HepG2 (cell line): ENCODE measurements around the gene WWC2. TPM values are rescaled to one million over a fixed set of nuclear protein-coding genes. Genes with fewer than 3 reads are reported as not detected.

Source experiments
- ARNTL ChIP-seq: sonication (generic); formaldehyde crosslinking; IDR thresholded peaks from 2 replicates; pipeline ENCODE4 v1.4.0; 2020; ENCODE audit warnings: mild to moderate bottlenecking, missing genetic modification reagents
- DRAP1 ChIP-seq: IDR thresholded peaks from 2 replicates; pipeline ENCODE4 v1.6.1; 2016; ENCODE audit warnings: missing genetic modification reagents, missing compliant biosample characterization
- EHMT2 ChIP-seq: fragments of 200-600 bp; sonication (generic); IDR thresholded peaks from 2 replicates; pipeline ENCODE4 v1.7.0; 2017; ENCODE audit warnings: antibody characterized with exemption, low read depth, low read length, borderline replicate concordance
- HDAC2 ChIP-seq: sonication (generic); formaldehyde crosslinking; IDR thresholded peaks from 2 replicates; pipeline ENCODE4 v1.4.0; 2020; ENCODE audit warnings: missing genetic modification reagents
- HNRNPL ChIP-seq: fragments of 200-400 bp; formaldehyde crosslinking; IDR thresholded peaks from 2 replicates; pipeline ENCODE4 v1.6.1; 2017; ENCODE audit warnings: mild to moderate bottlenecking, low read depth, low read length
- IRF9 ChIP-seq: sonication (generic); formaldehyde crosslinking; IDR thresholded peaks from 2 replicates; pipeline ENCODE4 v1.8.0; 2022; ENCODE audit warnings: missing genetic modification reagents, mild to moderate bottlenecking, borderline replicate concordance
- MED8 ChIP-seq: sonication (generic); formaldehyde crosslinking; IDR thresholded peaks from 2 replicates; pipeline ENCODE4 v1.8.1; 2023; ENCODE audit warnings: mild to moderate bottlenecking, missing genetic modification reagents; ENCODE audit not compliant: insufficient replicate concordance
- MEIS2 ChIP-seq: sonication (generic); formaldehyde crosslinking; IDR thresholded peaks from 2 replicates; pipeline ENCODE4 v1.9.0; 2021; ENCODE audit warnings: mild to moderate bottlenecking, missing genetic modification reagents
- PITX1 ChIP-seq: sonication (generic); formaldehyde crosslinking; IDR thresholded peaks from 2 replicates; pipeline ENCODE4 v1.5.1; 2020; ENCODE audit warnings: mild to moderate bottlenecking, missing genetic modification reagents
- SAP130 ChIP-seq: IDR thresholded peaks from 2 replicates; pipeline ENCODE4 v1.6.1; 2016; ENCODE audit warnings: low read depth
- SYNCRIP ChIP-seq: fragments of 200-400 bp; formaldehyde crosslinking; IDR thresholded peaks from 2 replicates; pipeline ENCODE4 v1.6.1; 2018; ENCODE audit warnings: mild to moderate bottlenecking, low read depth, low read length; ENCODE audit not compliant: insufficient read depth
- TGIF2 ChIP-seq: IDR thresholded peaks from 2 replicates; pipeline ENCODE4 v1.6.1; 2016; ENCODE audit warnings: control low read depth, missing compliant biosample characterization
- TOPORS ChIP-seq: sonication (generic); formaldehyde crosslinking; IDR thresholded peaks from 2 replicates; pipeline ENCODE4 v1.8.0; 2023; ENCODE audit warnings: mild to moderate bottlenecking, missing genetic modification reagents
- ZBTB46 ChIP-seq: sonication (generic); formaldehyde crosslinking; IDR thresholded peaks from 2 replicates; pipeline ENCODE4 v1.4.0; 2020; ENCODE audit warnings: mild to moderate bottlenecking, missing genetic modification reagents, borderline replicate concordance
- ZFAT ChIP-seq: sonication (generic); formaldehyde crosslinking; conservative IDR thresholded peaks from 2 replicates; pipeline ENCODE4 v1.8.1; 2023; ENCODE audit warnings: missing genetic modification reagents, inconsistent platforms
- ZFYVE20 ChIP-seq: sonication (generic); formaldehyde crosslinking; IDR thresholded peaks from 2 replicates; pipeline ENCODE4 v1.8.0; 2023; ENCODE audit warnings: low read depth, mild to moderate bottlenecking, moderate library complexity, missing genetic modification reagents, borderline replicate concordance
- ZMAT3 ChIP-seq: sonication (generic); formaldehyde crosslinking; conservative IDR thresholded peaks from 2 replicates; pipeline ENCODE4 v1.7.0; 2021; ENCODE audit warnings: missing genetic modification reagents
- ZNF570 ChIP-seq: sonication (generic); formaldehyde crosslinking; IDR thresholded peaks from 2 replicates; pipeline ENCODE4 v1.4.0; 2020; ENCODE audit warnings: mild to moderate bottlenecking, missing genetic modification reagents, borderline replicate concordance
- ZNF577 ChIP-seq: sonication (generic); formaldehyde crosslinking; IDR thresholded peaks from 2 replicates; pipeline ENCODE4 v1.4.0; 2020; ENCODE audit warnings: mild to moderate bottlenecking, low read depth, missing genetic modification reagents, borderline replicate concordance
- ZNF629 ChIP-seq: sonication (generic); formaldehyde crosslinking; conservative IDR thresholded peaks from 2 replicates; pipeline ENCODE4 v1.5.0; 2020; ENCODE audit warnings: missing genetic modification reagents
- ZNF747 ChIP-seq: sonication (generic); formaldehyde crosslinking; IDR thresholded peaks from 2 replicates; pipeline ENCODE4 v1.8.1; 2023; ENCODE audit warnings: missing genetic modification reagents, mild to moderate bottlenecking, borderline replicate concordance
- ZNF776 ChIP-seq: sonication (generic); formaldehyde crosslinking; IDR thresholded peaks from 2 replicates; pipeline ENCODE4 v1.4.0; 2020; ENCODE audit warnings: mild to moderate bottlenecking, missing genetic modification reagents
- ZSCAN30 ChIP-seq: sonication (generic); formaldehyde crosslinking; IDR thresholded peaks from 2 replicates; pipeline ENCODE4 v1.5.0; 2020; ENCODE audit warnings: mild to moderate bottlenecking, missing genetic modification reagents
- polyA plus RNA-seq, 8 experiments: library from polyadenylated mRNA; depleted of rRNA in 3 of 8; stranded (reverse) in 7 of 8; unstranded in 1 of 8; fragments of >200 nt; fragmentation: Illumina TruSeq in 4 of 8; extraction: Trizol in 4 of 8; gene quantifications; 2 replicates each; pipeline versions ENCODE4 v1.2.1 to v1.2.3, GENCODE V29; 2011 to 2016; ENCODE audit warnings: low read depth in 4 of 8, missing spikeins in 1 of 8, mixed read lengths in 1 of 8; ENCODE audit not compliant: insufficient read depth in 1 of 8
- total RNA-seq, 5 experiments: library from RNA; depleted of rRNA; stranded (reverse); fragments of >200 nt; fragmentation: Illumina TruSeq; extraction: Trizol; gene quantifications; 2 replicates each; pipeline ENCODE4 v1.2.3, GENCODE V29; 2016; ENCODE audit warnings: low read depth in 1 of 5

Gene WWC2
- total and polyA plus RNA-seq, 2 of the 13 experiments (the other 11 are each of a cell fraction or from before 2014, with no cell fraction given): 40.0 to 50.1 TPM

- TF ChIP-seq IRF9 (no peak), ZSCAN30 (CRISPR knock-in tag) (no peak), SYNCRIP (no peak), ZFYVE20 (no peak), ZMAT3 (CRISPR knock-in tag) (no peak), TGIF2 (CRISPR knock-in tag) (no peak), ZNF629 (CRISPR knock-in tag) (0 out of 2 replicates have a peak, but pooled peaks have one; percentile 9), PITX1 (CRISPR knock-in tag) (no peak), EHMT2 (no peak), HDAC2 (CRISPR knock-in tag) (peak; percentile 55), DRAP1 (CRISPR knock-in tag) (no peak; the same call in 1 of the 2 replicates), ZNF776 (CRISPR knock-in tag) (no peak), HNRNPL (no peak), ZNF577 (CRISPR knock-in tag) (no peak), ZNF570 (CRISPR knock-in tag) (no peak), ARNTL (CRISPR knock-in tag) (no peak), SAP130 (CRISPR knock-in tag) (peak; percentile 68), TOPORS (CRISPR knock-in tag) (0 out of 2 replicates have a peak, but pooled peaks have one; percentile 24), MEIS2 (CRISPR knock-in tag) (no peak), ZNF747 (CRISPR knock-in tag) (no peak), MED8 (no peak), ZBTB46 (CRISPR knock-in tag) (no peak), ZFAT (CRISPR knock-in tag) (no peak)
Observed at GRCh38 chr4:183154701-183155391, 55.8 kb downstream of the WWC2 start (continued).
